ENCODE results near the gene TRAK1.

GRCh38 chr3:42129014-42129953 lies 38.1 kb downstream of the TRAK1 start:
- TF ChIP-seq, protein P1, sequence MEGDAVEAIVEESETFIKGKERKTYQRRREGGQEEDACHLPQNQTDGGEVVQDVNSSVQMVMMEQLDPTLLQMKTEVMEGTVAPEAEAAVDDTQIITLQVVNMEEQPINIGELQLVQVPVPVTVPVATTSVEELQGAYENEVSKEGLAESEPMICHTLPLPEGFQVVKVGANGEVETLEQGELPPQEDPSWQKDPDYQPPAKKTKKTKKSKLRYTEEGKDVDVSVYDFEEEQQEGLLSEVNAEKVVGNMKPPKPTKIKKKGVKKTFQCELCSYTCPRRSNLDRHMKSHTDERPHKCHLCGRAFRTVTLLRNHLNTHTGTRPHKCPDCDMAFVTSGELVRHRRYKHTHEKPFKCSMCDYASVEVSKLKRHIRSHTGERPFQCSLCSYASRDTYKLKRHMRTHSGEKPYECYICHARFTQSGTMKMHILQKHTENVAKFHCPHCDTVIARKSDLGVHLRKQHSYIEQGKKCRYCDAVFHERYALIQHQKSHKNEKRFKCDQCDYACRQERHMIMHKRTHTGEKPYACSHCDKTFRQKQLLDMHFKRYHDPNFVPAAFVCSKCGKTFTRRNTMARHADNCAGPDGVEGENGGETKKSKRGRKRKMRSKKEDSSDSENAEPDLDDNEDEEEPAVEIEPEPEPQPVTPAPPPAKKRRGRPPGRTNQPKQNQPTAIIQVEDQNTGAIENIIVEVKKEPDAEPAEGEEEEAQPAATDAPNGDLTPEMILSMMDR (optimal IDR thresholded peaks at IDR 0.05 in 1 of 3, IDR thresholded peaks at IDR 0.05 in 1 of 3, conservative IDR thresholded peaks at IDR 0.05 in 1 of 3; ENCODE audit: extremely low read depth in 1 of 3, insufficient read depth in 2 of 3, low read length in 3 of 3) = no peak
- TF ChIP-seq EZH2 (IDR thresholded peaks at IDR 0.05; ENCODE audit: low read length) = no peak
